Breast epithelium (tissue), 3 donors: ENCODE data around the gene CCL20.

Source experiments
- POLR2A ChIP-seq: fragments of 450-650 bp; IDR thresholded peaks from one replicate; pipeline ENCODE4 v1.6.1; 2016; ENCODE audit warnings: antibody characterized with exemption, mild to moderate bottlenecking, moderate library complexity
- POLR2AphosphoS5 ChIP-seq, 3 donors: sonication (generic); formaldehyde crosslinking; IDR thresholded peaks; one replicate each; pipeline ENCODE4 v1.6.1; 2017; ENCODE audit warnings: antibody characterized with exemption in 3 of 3
- TF ChIP-seq, protein P1 (sequence below), 3 donors: fragments of 450-650 bp; IDR thresholded peaks; one replicate each; pipeline ENCODE4 v1.5.1; 2016 to 2017; ENCODE audit warnings: antibody characterized with exemption in 3 of 3, mild to moderate bottlenecking in 3 of 3, moderate library complexity in 3 of 3

DNA sequence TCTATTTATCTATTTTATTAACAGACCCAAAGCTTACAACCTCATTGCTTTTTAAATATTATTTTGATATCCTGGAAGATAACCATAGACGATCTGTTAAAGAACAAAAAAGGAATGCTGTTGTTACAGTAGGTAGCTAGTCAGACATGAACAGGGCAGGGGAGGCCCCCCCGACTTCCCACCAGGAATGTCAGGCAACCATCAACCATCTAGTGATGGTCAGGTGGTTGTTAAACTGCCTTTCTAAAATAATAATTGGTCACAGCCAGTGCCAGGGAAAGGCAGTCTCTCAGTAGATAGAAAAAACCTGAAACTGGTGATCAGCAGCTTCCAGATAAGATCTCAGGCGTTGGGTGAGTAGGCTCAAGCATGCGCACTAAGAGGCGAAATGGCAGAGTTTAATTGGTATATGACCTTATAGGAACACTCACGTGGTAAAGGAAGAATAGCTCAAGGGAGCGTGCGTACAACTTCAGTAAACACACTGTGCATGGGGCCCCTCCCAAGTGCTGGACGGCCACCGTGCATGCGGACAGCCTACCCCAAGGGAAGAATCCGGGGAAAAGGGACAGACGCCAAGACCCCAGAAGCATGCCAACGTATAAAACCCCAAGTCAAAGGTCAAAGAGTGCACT, 32.5 kb upstream of the CCL20 start:
- TF ChIP-seq, protein P1, sequence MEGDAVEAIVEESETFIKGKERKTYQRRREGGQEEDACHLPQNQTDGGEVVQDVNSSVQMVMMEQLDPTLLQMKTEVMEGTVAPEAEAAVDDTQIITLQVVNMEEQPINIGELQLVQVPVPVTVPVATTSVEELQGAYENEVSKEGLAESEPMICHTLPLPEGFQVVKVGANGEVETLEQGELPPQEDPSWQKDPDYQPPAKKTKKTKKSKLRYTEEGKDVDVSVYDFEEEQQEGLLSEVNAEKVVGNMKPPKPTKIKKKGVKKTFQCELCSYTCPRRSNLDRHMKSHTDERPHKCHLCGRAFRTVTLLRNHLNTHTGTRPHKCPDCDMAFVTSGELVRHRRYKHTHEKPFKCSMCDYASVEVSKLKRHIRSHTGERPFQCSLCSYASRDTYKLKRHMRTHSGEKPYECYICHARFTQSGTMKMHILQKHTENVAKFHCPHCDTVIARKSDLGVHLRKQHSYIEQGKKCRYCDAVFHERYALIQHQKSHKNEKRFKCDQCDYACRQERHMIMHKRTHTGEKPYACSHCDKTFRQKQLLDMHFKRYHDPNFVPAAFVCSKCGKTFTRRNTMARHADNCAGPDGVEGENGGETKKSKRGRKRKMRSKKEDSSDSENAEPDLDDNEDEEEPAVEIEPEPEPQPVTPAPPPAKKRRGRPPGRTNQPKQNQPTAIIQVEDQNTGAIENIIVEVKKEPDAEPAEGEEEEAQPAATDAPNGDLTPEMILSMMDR (IDR thresholded peaks at IDR 0.05): no peak
- TF ChIP-seq POLR2AphosphoS5 (IDR thresholded peaks at IDR 0.05): no peak
- no peak for TF ChIP-seq POLR2A
